Measurements from ENCODE around the gene GPATCH2L.

DNA sequence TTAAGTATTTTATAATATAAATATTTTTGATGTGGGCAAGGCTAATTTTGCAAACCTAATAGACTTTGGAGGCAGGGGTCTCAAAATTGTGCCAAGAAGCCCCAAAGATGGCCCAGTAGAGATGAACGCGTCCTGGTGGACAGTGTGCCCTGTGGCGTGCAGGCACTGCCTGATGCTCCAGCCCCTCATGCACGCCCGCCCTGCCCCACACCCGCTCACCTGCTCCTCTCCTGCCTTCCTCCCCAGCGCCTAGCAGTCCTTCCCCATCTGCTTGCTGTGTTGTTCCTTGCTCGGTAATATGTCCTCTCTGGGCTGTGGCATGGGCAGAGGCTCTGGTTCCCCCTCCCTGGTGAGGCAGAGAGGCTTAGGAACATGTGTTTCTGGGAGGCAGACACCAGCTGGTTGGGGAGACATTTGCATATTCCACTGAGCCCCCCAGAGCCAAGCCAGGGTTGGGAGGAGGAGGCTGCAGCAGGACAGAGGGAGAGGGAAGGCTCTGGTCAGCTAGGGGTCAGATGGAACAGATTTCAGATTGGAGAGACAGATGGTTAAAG is 46.8 kb upstream of the GPATCH2L start:
- TF ChIP-seq, protein P1, sequence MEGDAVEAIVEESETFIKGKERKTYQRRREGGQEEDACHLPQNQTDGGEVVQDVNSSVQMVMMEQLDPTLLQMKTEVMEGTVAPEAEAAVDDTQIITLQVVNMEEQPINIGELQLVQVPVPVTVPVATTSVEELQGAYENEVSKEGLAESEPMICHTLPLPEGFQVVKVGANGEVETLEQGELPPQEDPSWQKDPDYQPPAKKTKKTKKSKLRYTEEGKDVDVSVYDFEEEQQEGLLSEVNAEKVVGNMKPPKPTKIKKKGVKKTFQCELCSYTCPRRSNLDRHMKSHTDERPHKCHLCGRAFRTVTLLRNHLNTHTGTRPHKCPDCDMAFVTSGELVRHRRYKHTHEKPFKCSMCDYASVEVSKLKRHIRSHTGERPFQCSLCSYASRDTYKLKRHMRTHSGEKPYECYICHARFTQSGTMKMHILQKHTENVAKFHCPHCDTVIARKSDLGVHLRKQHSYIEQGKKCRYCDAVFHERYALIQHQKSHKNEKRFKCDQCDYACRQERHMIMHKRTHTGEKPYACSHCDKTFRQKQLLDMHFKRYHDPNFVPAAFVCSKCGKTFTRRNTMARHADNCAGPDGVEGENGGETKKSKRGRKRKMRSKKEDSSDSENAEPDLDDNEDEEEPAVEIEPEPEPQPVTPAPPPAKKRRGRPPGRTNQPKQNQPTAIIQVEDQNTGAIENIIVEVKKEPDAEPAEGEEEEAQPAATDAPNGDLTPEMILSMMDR (IDR thresholded peaks at IDR 0.05; ENCODE audit: low read length): no peak
- TF ChIP-seq EZH2 (IDR thresholded peaks at IDR 0.05; ENCODE audit: borderline replicate concordance, low read length): no peak

All from OCI-LY1 (cell line).